Sigmoid colon (tissue), 4 donors: ENCODE data around the gene UGT1A5.

Experiments
- EP300 ChIP-seq, 4 donors: sonication (generic); formaldehyde crosslinking; IDR thresholded peaks; one replicate each; pipeline ENCODE4 v1.6.1; 2017; ENCODE audit warnings: antibody characterized with exemption in 4 of 4
- POLR2A ChIP-seq, 2 donors: fragments of 450-650 bp; IDR thresholded peaks; one replicate each; pipeline ENCODE4 v1.6.1; 2016; ENCODE audit warnings: antibody characterized with exemption in 2 of 2, mild to moderate bottlenecking in 2 of 2, moderate library complexity in 2 of 2
- TF ChIP-seq, protein P1 (sequence below), 4 experiments: fragments of 450-650 bp in 3 of 4; fragments of 200-600 bp in 1 of 4; IDR thresholded peaks; one replicate each; pipeline ENCODE4 v1.5.1; 2016 to 2019; ENCODE audit warnings: antibody characterized with exemption in 4 of 4, mild to moderate bottlenecking in 3 of 4, moderate library complexity in 2 of 4

- TF ChIP-seq, protein P1, sequence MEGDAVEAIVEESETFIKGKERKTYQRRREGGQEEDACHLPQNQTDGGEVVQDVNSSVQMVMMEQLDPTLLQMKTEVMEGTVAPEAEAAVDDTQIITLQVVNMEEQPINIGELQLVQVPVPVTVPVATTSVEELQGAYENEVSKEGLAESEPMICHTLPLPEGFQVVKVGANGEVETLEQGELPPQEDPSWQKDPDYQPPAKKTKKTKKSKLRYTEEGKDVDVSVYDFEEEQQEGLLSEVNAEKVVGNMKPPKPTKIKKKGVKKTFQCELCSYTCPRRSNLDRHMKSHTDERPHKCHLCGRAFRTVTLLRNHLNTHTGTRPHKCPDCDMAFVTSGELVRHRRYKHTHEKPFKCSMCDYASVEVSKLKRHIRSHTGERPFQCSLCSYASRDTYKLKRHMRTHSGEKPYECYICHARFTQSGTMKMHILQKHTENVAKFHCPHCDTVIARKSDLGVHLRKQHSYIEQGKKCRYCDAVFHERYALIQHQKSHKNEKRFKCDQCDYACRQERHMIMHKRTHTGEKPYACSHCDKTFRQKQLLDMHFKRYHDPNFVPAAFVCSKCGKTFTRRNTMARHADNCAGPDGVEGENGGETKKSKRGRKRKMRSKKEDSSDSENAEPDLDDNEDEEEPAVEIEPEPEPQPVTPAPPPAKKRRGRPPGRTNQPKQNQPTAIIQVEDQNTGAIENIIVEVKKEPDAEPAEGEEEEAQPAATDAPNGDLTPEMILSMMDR (IDR thresholded peaks at IDR 0.05), result no peak
- no peak for TF ChIP-seq POLR2A (IDR thresholded peaks at IDR 0.05)
- no peak for TF ChIP-seq EP300 (IDR thresholded peaks at IDR 0.05)
These were observed 87.0 kb downstream of the UGT1A5 start for GRCh38 chr2:233799716-233800115.
